GM12801 (cell line): ENCODE results near the gene ARHGAP20.

Experiments
- CTCF ChIP-seq: IDR thresholded peaks from one replicate; pipeline ENCODE4 v1.5.1; 2011; ENCODE audit warnings: control low read depth; ENCODE audit not compliant: insufficient read length; ENCODE audit errors: extremely low read depth

The ARHGAP20 gene

GRCh38 chr11:110600322-110600721 is 111.9 kb downstream of the ARHGAP20 start:
- TF ChIP-seq CTCF: no peak

GRCh38 chr11:110599207-110599606 is 113.0 kb downstream of the ARHGAP20 start:
- TF ChIP-seq CTCF: no peak

GRCh38 chr11:110598725-110599124 is 113.5 kb downstream of the ARHGAP20 start:
- TF ChIP-seq CTCF: no peak

GRCh38 chr11:110587972-110588371 is 124.3 kb downstream of the ARHGAP20 start:
- no peak for TF ChIP-seq CTCF

GRCh38 chr11:110587129-110587528 is 125.1 kb downstream of the ARHGAP20 start:
- no peak for TF ChIP-seq CTCF

- no peak for TF ChIP-seq CTCF
Observed at GRCh38 chr11:110584150-110584549, 128.1 kb downstream of the ARHGAP20 start.

- no peak for TF ChIP-seq CTCF
Observed at GRCh38 chr11:110582728-110583432, 129.4 kb downstream of the ARHGAP20 start.
